HG02970 (cell line): ENCODE measurements around the gene PRDM16.

ENCODE experiments used
- ATAC-seq: cut with Tn5 transposase; IDR thresholded peaks from one replicate; pipeline ENCODE4 v1.9.1; 2021; ENCODE audit warnings: mild to moderate bottlenecking, moderate library complexity, moderate number of reproducible peaks; ENCODE audit not compliant: unreplicated experiment, low FRiP score

Gene PRDM16

GRCh38 chr1:3353876-3354275, 284.9 kb downstream of the PRDM16 start:
- no peak for ATAC-seq

GRCh38 chr1:3355089-3355488, 286.1 kb downstream of the PRDM16 start:
- no peak for ATAC-seq

DNA sequence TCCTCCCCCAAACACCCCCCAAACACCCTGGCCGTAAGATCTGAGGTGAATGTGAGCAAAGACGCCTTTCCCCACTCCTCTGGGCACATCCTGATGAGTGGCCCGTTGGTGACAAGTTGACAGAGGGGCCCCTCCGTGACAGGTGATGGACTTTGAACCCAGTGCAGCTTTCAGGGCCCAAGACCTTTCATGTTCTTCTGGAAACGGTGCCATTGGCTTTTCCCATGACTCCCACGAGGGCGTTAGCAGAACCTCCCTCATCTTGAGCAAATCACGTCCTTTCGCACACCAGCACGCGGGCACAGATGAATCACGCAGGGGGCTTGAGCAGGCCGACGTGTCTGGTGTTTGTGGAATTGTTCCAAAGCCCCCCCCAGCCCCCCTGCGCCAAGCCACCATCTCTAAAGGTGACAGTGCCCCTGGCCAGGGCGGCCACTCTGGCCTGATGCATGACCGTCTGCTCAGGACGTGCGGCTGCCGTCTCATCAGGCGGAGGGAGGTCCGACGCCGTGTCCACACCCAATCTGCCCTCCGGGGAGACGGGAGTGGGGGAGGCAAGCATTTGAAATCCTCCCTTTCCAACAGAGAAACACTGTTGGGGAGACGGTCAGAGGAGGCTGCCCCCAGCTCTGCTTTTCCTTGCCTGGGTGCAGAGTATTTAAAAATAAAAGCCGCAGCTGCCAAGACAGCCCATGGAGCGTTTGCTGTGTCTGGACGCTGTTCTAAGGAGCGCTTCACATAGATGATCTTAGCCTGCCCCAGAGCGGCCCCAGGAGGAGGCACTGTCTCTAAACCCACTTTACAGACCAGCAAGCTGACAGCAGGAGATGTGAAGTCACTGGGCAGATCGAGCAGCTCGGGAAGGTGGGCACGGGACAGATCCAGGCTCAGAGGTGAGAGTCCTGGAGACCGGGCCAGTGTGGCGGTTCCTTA, 287.2 kb downstream of the PRDM16 start:
- no peak for ATAC-seq

DNA sequence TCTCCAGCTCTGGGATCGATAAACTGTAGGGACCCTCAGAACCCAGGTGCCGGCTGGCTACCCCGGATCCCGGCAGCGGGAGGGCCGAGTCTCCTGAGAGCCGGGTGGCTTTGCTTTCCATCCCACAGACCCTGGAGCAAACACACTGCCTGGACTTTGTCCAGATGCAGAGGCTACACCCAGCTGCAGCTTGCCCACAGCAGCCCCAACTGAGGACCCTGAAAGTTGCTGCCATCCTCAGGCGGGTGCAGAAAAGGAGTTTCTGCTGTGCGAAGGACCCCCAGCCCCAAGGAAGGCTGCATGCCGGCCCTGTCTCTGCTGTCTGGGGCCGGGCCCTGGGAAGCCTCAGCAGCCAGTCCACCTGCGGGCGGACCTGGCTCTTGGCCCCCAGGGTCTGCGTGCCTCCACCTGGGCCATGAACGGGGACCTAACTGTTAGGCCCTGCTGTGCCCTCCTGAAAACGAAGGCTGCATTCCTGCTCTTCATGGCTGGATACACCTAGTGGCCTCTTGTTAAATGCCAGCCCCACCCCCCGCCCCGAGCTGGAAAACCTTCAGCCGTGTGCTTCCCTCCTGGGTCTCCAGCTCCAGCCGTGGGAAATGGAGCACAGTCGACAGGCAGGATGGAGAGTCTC, 287.9 kb downstream of the PRDM16 start:
- no peak for ATAC-seq

- ATAC-seq = no peak
These were observed 288.7 kb downstream of the PRDM16 start for GRCh38 chr1:3357526-3358297.

GRCh38 chr1:3359351-3359750, 290.3 kb downstream of the PRDM16 start:
- ATAC-seq = no peak

- ATAC-seq = no peak
These were observed 290.9 kb downstream of the PRDM16 start for GRCh38 chr1:3359756-3360440.

- ATAC-seq = no peak
These were observed 291.7 kb downstream of the PRDM16 start for GRCh38 chr1:3360646-3361257.

GRCh38 chr1:3363023-3363422, 294.0 kb downstream of the PRDM16 start:
- no peak for ATAC-seq

GRCh38 chr1:3363756-3364155, 294.8 kb downstream of the PRDM16 start:
- no peak for ATAC-seq

DNA sequence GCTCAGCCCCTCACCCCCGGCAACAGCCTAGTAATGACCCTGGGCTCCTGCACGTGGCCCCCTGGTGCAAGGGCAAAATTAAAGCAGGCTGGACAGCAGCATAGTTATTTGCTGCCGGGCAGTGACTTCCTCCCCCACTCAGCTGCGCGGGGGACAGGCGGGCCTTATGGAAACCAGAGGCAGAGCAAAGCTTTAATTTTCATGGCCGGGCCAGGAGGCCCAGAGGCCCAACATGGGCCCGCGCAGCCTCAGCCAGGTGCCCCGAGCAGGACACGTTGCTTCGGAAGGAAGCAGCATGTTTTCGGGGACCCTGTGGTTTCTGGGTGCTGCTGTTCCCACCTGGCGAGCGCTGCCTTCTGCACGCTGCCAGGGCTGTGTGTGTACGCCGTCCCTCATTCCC, 295.5 kb downstream of the PRDM16 start:
- no peak for ATAC-seq

GRCh38 chr1:3364983-3365382, 296.0 kb downstream of the PRDM16 start:
- ATAC-seq = no peak

- no peak for ATAC-seq
These were observed 296.6 kb downstream of the PRDM16 start for GRCh38 chr1:3365523-3366125.

- ATAC-seq = no peak
These were observed 297.4 kb downstream of the PRDM16 start for GRCh38 chr1:3366126-3367051.

- ATAC-seq = no peak
These were observed 298.4 kb downstream of the PRDM16 start for GRCh38 chr1:3367376-3367775.

DNA sequence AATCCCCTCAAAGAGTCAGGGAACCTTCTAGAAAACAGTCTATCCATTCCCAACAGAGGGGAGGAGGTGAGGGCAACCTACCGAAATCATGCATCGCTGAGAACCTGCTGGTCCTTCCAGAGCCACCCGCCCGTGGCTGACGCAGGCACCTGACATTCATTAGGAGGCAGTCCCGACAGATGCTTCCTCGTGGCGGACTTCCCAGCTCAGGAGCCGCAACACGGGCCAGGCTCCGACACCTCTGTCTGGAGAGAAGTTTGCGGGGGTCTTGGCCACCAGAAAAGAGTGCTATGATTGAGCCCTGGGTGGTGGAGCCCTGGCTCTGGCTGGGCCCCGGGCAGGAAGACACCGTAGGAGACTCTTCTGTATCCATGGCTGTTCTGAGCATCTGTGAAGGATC, 299.1 kb downstream of the PRDM16 start:
- no peak for ATAC-seq

GRCh38 chr1:3368711-3369445, 299.9 kb downstream of the PRDM16 start:
- ATAC-seq = no peak
